Activated naive CD8-positive, alpha-beta T cell treated with anti-CD3 and anti-CD28 coated beads, Interleukin-2, amount 50 U/mL, for 24 hours (primary cell): ENCODE results near the gene CAMTA1.

Source experiments
- ATAC-seq: fragments of 150-1000 bp; cut with Tn5 transposase; one replicate; pipeline ENCODE4 v1.10.0; 2021
- DNase-seq: peaks from one replicate; pipeline ENCODE4 v3.0.0; 2021
- H3K27ac Mint-ChIP-seq: one replicate; pipeline ENCODE4 v1.8.0; 2021; ENCODE audit warnings: mild to moderate bottlenecking, mixed read lengths
- H3K27me3 Mint-ChIP-seq: one replicate; pipeline ENCODE4 v1.8.0; 2021; ENCODE audit warnings: mixed read lengths
- H3K36me3 Mint-ChIP-seq: one replicate; pipeline ENCODE4 v1.8.0; 2021; ENCODE audit warnings: low read depth, mixed read lengths
- H3K4me1 Mint-ChIP-seq: one replicate; pipeline ENCODE4 v1.8.0; 2021; ENCODE audit warnings: mixed read lengths
- H3K4me3 Mint-ChIP-seq: one replicate; pipeline ENCODE4 v1.8.0; 2021; ENCODE audit warnings: mild to moderate bottlenecking, moderate library complexity, mixed read lengths
- H3K9me3 Mint-ChIP-seq: one replicate; pipeline ENCODE4 v1.8.0; 2021; ENCODE audit warnings: mixed read lengths

The CAMTA1 gene

GRCh38 chr1:7253988-7254587 lies 468.8 kb downstream of the CAMTA1 start:
- no peaks in the 10 kb centered on the region for H3K9me3 Mint-ChIP-seq
- ATAC-seq (no peak), DNase-seq (no peak)
- no peak overlapping the region for H3K4me3 Mint-ChIP-seq
- H3K27ac Mint-ChIP-seq: no peak overlapping the region
- no peaks in the 10 kb centered on the region for H3K4me1 Mint-ChIP-seq
- H3K27me3 Mint-ChIP-seq: peaks cover 8% of the 10 kb centered on the region
- H3K36me3 Mint-ChIP-seq: no peaks in the 10 kb centered on the region

- ATAC-seq: no peak
- no peak overlapping the region for H3K27ac Mint-ChIP-seq
- no peak overlapping the region for H3K4me3 Mint-ChIP-seq
- peaks cover 6% of the 10 kb centered on the region for H3K27me3 Mint-ChIP-seq
- no peak for DNase-seq
- H3K36me3 Mint-ChIP-seq: no peaks in the 10 kb centered on the region
- H3K9me3 Mint-ChIP-seq: no peaks in the 10 kb centered on the region
- no peaks in the 10 kb centered on the region for H3K4me1 Mint-ChIP-seq
These were observed 470.2 kb downstream of the CAMTA1 start for GRCh38 chr1:7255303-7256058.

- Mint-ChIP-seq H3K9me3 (no peaks in the 10 kb centered on the region), H3K4me1 (no peaks in the 10 kb centered on the region), H3K4me3 (no peak overlapping the region), H3K27ac (no peak overlapping the region), H3K27me3 (peaks cover 4% of the 10 kb centered on the region), H3K36me3 (no peaks in the 10 kb centered on the region)
- ATAC-seq (no peak), DNase-seq (no peak)
These were observed 471.3 kb downstream of the CAMTA1 start for GRCh38 chr1:7256526-7256925.

- Mint-ChIP-seq H3K4me3 (no peak overlapping the region), H3K4me1 (no peaks in the 10 kb centered on the region), H3K9me3 (no peaks in the 10 kb centered on the region), H3K27me3 (no peaks in the 10 kb centered on the region), H3K36me3 (no peaks in the 10 kb centered on the region), H3K27ac (no peak overlapping the region)
- DNase-seq: no peak
- ATAC-seq: no peak
These were observed 472.0 kb downstream of the CAMTA1 start for GRCh38 chr1:7257225-7257624.

- Mint-ChIP-seq H3K27ac (no peak overlapping the region), H3K27me3 (peaks cover 6% of the 10 kb centered on the region), H3K9me3 (no peaks in the 10 kb centered on the region), H3K4me3 (no peak overlapping the region), H3K36me3 (no peaks in the 10 kb centered on the region), H3K4me1 (no peaks in the 10 kb centered on the region)
- ATAC-seq: no peak
- DNase-seq: no peak
These were observed 473.4 kb downstream of the CAMTA1 start for GRCh38 chr1:7258589-7259135.

GRCh38 chr1:7259955-7260354 lies 474.7 kb downstream of the CAMTA1 start:
- peaks cover 9% of the 10 kb centered on the region for H3K27me3 Mint-ChIP-seq
- no peak for ATAC-seq

GRCh38 chr1:7261490-7261889 lies 476.2 kb downstream of the CAMTA1 start:
- no peaks in the 10 kb centered on the region for H3K4me1 Mint-ChIP-seq
- no peaks in the 10 kb centered on the region for H3K9me3 Mint-ChIP-seq
- no peak overlapping the region for H3K27ac Mint-ChIP-seq
- DNase-seq (no peak), ATAC-seq (no peak)
- no peak overlapping the region for H3K4me3 Mint-ChIP-seq
- H3K36me3 Mint-ChIP-seq: no peaks in the 10 kb centered on the region
- peaks cover 9% of the 10 kb centered on the region for H3K27me3 Mint-ChIP-seq

More at GRCh38 chr1:7259955-7260354, 474.7 kb downstream of the CAMTA1 start:
- DNase-seq: no peak
- H3K4me1 Mint-ChIP-seq: no peaks in the 10 kb centered on the region
- H3K9me3 Mint-ChIP-seq: no peaks in the 10 kb centered on the region
- H3K27ac Mint-ChIP-seq: no peak overlapping the region
- H3K36me3 Mint-ChIP-seq: no peaks in the 10 kb centered on the region
- H3K4me3 Mint-ChIP-seq: no peak overlapping the region

GRCh38 chr1:7262611-7263010 lies 477.4 kb downstream of the CAMTA1 start:
- H3K4me1 Mint-ChIP-seq: no peaks in the 10 kb centered on the region
- no peak overlapping the region for H3K27ac Mint-ChIP-seq
- DNase-seq (no peak), ATAC-seq (no peak)
- peaks cover 9% of the 10 kb centered on the region for H3K27me3 Mint-ChIP-seq
- H3K36me3 Mint-ChIP-seq: no peaks in the 10 kb centered on the region
- H3K9me3 Mint-ChIP-seq: no peaks in the 10 kb centered on the region
- H3K4me3 Mint-ChIP-seq: no peak overlapping the region

GRCh38 chr1:7263021-7263960 lies 478.0 kb downstream of the CAMTA1 start:
- H3K4me1 Mint-ChIP-seq: no peaks in the 10 kb centered on the region
- H3K4me3 Mint-ChIP-seq: no peak overlapping the region
- no peak for DNase-seq
- no peaks in the 10 kb centered on the region for H3K36me3 Mint-ChIP-seq
- ATAC-seq: no peak
- H3K27me3 Mint-ChIP-seq: peaks cover 12% of the 10 kb centered on the region
- no peak overlapping the region for H3K27ac Mint-ChIP-seq
- no peaks in the 10 kb centered on the region for H3K9me3 Mint-ChIP-seq

- no peaks in the 10 kb centered on the region for H3K36me3 Mint-ChIP-seq
- no peak for ATAC-seq
- no peak for DNase-seq
- no peak overlapping the region for H3K27ac Mint-ChIP-seq
- peaks cover 4% of the 10 kb centered on the region for H3K9me3 Mint-ChIP-seq
- peaks cover 12% of the 10 kb centered on the region for H3K27me3 Mint-ChIP-seq
- no peak overlapping the region for H3K4me3 Mint-ChIP-seq
- no peaks in the 10 kb centered on the region for H3K4me1 Mint-ChIP-seq
These were observed 478.8 kb downstream of the CAMTA1 start for GRCh38 chr1:7264101-7264500.

- Mint-ChIP-seq H3K9me3 (peaks cover 11% of the 10 kb centered on the region), H3K4me3 (no peak overlapping the region), H3K27me3 (peaks cover 16% of the 10 kb centered on the region), H3K27ac (no peak overlapping the region), H3K36me3 (no peaks in the 10 kb centered on the region), H3K4me1 (no peaks in the 10 kb centered on the region)
- DNase-seq: no peak
- no peak for ATAC-seq
These were observed 480.6 kb downstream of the CAMTA1 start for GRCh38 chr1:7265771-7266371.

- no peaks in the 10 kb centered on the region for H3K36me3 Mint-ChIP-seq
- H3K27me3 Mint-ChIP-seq: peaks cover 20% of the 10 kb centered on the region
- H3K4me1 Mint-ChIP-seq: no peaks in the 10 kb centered on the region
- H3K4me3 Mint-ChIP-seq: no peak overlapping the region
- ATAC-seq: no peak
- H3K9me3 Mint-ChIP-seq: peaks cover 11% of the 10 kb centered on the region
- DNase-seq: no peak
- no peak overlapping the region for H3K27ac Mint-ChIP-seq
These were observed 481.3 kb downstream of the CAMTA1 start for GRCh38 chr1:7266561-7266960.

- peaks cover 11% of the 10 kb centered on the region for H3K9me3 Mint-ChIP-seq
- H3K27me3 Mint-ChIP-seq: peaks cover 19% of the 10 kb centered on the region
- H3K4me1 Mint-ChIP-seq: no peaks in the 10 kb centered on the region
- no peak overlapping the region for H3K4me3 Mint-ChIP-seq
- no peaks in the 10 kb centered on the region for H3K36me3 Mint-ChIP-seq
- DNase-seq (no peak), ATAC-seq (no peak)
- no peak overlapping the region for H3K27ac Mint-ChIP-seq
These were observed 482.2 kb downstream of the CAMTA1 start for GRCh38 chr1:7267493-7267892.

GRCh38 chr1:7268983-7269382 lies 483.7 kb downstream of the CAMTA1 start:
- H3K4me1 Mint-ChIP-seq: no peaks in the 10 kb centered on the region
- no peak overlapping the region for H3K27ac Mint-ChIP-seq
- H3K27me3 Mint-ChIP-seq: peaks cover 12% of the 10 kb centered on the region
- no peak for ATAC-seq
- peaks cover 11% of the 10 kb centered on the region for H3K9me3 Mint-ChIP-seq
- no peaks in the 10 kb centered on the region for H3K36me3 Mint-ChIP-seq
- H3K4me3 Mint-ChIP-seq: no peak overlapping the region
- no peak for DNase-seq
